ENCODE data around the gene ZNF679.

Gene ZNF679

GRCh38 chr7:64192775-64193174 lies 35.5 kb upstream of the ZNF679 start:
- no peak for TF ChIP-seq KLF9 (tag by site-specific recombination; IDR thresholded peaks at IDR 0.05; ENCODE audit: low read depth)
- TF ChIP-seq ZNF530 (tag by site-specific recombination; IDR thresholded peaks at IDR 0.05; ENCODE audit: low read depth) = no peak
- no peak for TF ChIP-seq ZNF48 (tag by site-specific recombination; IDR thresholded peaks at IDR 0.05)
- TF ChIP-seq HOXC10 (CRISPR knock-in tag; IDR thresholded peaks at IDR 0.05) = no peak
- TF ChIP-seq IKZF3 (tag by site-specific recombination; IDR thresholded peaks at IDR 0.05) = no peak
- TF ChIP-seq ZBTB11 (tag by site-specific recombination; conservative IDR thresholded peaks at IDR 0.05; ENCODE audit: low read depth) = no peak
- no peak for TF ChIP-seq ZNF10 (tag by site-specific recombination; IDR thresholded peaks at IDR 0.05)
- Histone ChIP-seq H3K4me3 (ENCODE audit: low read depth, low read length) (no peak overlapping the region), H3K36me3 (ENCODE audit: control insufficient read depth in 2 of 2, insufficient read depth in 1 of 2, low read length in 2 of 2) (no peaks in the 10 kb centered on the region), H3K4me1 (ENCODE audit: control insufficient read depth, insufficient read depth, low read length) (no peaks in the 10 kb centered on the region), H3K27ac (ENCODE audit: extremely low read depth, low read depth, low read length) (no peak overlapping the region), H3K9me3 (ENCODE audit: control insufficient read depth, insufficient read depth, low read depth, low read length) (no peaks in the 10 kb centered on the region)
- CTCF ChIA-PET = no interaction called here
- POLR2A ChIA-PET = no interaction called here

DNA sequence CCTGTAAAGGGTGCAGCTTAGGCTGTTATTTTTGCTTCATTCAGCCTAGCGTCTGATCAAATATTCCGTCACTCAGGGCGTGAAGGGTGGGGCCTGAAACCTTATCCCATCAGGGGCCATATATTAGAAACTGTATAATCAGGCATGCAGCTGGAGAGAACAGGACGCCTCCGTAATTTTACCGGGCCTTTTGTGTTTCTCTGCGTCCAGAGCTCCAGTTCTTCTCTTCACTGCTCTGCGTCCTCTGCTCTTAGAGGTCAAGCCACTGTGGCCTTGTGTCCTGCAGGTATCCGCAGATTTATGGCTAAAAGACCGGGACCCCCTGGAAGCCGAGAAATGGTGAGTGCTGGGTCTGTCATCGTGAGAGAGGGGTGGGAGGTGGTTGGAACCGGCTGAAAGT lies 21.4 kb upstream of the ZNF679 start, which contains the start of gene ZNF735:
Gene ZNF735 (plus strand): TSS at position 301 of the 400 bp plus-strand sequence. CDS start 0 bp downstream, at position 301.
- ChIA-PET POLR2A (no interaction called here), CTCF (no interaction called here)
- H3K4me3 ChIP-seq (ENCODE audit: low read depth, low read length) = no peak within 1 kb of the TSS
- H3K36me3 ChIP-seq (ENCODE audit: control insufficient read depth in 2 of 2, insufficient read depth in 1 of 2, low read length in 2 of 2) = no peaks in the 10 kb centered on the region
- no peak within 1 kb of the TSS for H3K27ac ChIP-seq (ENCODE audit: extremely low read depth, low read depth, low read length)
- H3K9me3 ChIP-seq (ENCODE audit: control insufficient read depth, insufficient read depth, low read depth, low read length) = no peaks in the 10 kb centered on the region
- no peaks in the 10 kb centered on the region for H3K4me1 ChIP-seq (ENCODE audit: control insufficient read depth, insufficient read depth, low read length)
- TF ChIP-seq ZNF433 (tag by site-specific recombination; IDR thresholded peaks at IDR 0.05; ENCODE audit: low read depth) (no peak), ZSCAN30 (tag by site-specific recombination; IDR thresholded peaks at IDR 0.05) (no peak), ZNF843 (tag by site-specific recombination; IDR thresholded peaks at IDR 0.05) (no peak), PRDM1 (tag by site-specific recombination; IDR thresholded peaks at IDR 0.05) (no peak), ZNF600 (tag by site-specific recombination; IDR thresholded peaks at IDR 0.05) (no peak), KLF1 (tag by site-specific recombination; IDR thresholded peaks at IDR 0.05) (no peak), ZNF660 (tag by site-specific recombination; IDR thresholded peaks at IDR 0.05) (no peak), ZNF488 (tag by site-specific recombination; IDR thresholded peaks at IDR 0.05) (no peak), ZSCAN5A (tag by site-specific recombination; IDR thresholded peaks at IDR 0.05) (no peak), ZNF302 (tag by site-specific recombination; IDR thresholded peaks at IDR 0.05; ENCODE audit: low read depth) (no peak), ZNF544 (tag by site-specific recombination; IDR thresholded peaks at IDR 0.05) (no peak), ZBTB20 (tag by site-specific recombination; IDR thresholded peaks at IDR 0.05) (no peak), ZNF112 (tag by site-specific recombination; IDR thresholded peaks at IDR 0.05) (no peak)
